8988T (cell line): ENCODE data around the gene LLGL2.
A peak's percentile ranks its signal among the peaks of the same experiment; 100 is the strongest.
"Not testable (repeated sequence)": the region's sequence is repeated elsewhere in the genome, so short reads cannot be mapped to it uniquely, and the experiment has no call there.

Experiments used
- DNase-seq: peaks from one replicate; pipeline ENCODE4 v3.0.0; 2011

Gene LLGL2

DNA sequence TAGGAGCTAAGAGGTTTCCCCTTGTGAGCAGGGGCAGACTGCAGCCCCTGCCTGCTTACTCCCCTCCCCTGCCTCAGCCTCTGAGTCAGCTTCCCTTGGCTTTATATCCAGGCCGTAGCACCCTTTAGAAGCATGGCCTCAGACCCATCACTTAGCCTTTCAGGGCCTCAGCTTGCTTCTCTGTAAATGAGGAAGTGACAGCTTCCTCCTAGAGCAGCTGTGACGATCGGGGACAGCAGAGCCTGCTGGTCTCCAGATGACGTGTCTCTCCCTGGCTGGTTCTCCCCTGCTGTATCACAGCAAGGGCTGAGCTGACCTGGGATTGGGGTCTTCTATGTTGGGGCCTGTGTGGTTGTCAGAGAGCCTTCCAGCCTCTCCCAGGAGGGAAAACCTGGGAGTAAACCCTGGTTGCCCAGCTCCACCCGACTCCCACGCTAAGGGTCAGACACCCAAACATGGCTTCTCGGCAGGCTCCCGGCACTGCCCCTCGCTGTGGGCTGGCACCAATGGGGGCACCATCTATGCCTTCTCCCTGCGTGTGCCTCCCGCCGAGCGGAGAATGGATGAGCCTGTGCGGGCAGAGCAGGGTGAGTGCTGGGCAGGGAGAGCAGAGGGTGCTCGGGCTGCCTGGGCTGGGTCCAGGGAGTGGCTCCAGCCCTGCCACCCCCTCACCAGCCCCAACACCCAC is 45.8 kb downstream of the LLGL2 start:
- DNase-seq, result no peak

DNA sequence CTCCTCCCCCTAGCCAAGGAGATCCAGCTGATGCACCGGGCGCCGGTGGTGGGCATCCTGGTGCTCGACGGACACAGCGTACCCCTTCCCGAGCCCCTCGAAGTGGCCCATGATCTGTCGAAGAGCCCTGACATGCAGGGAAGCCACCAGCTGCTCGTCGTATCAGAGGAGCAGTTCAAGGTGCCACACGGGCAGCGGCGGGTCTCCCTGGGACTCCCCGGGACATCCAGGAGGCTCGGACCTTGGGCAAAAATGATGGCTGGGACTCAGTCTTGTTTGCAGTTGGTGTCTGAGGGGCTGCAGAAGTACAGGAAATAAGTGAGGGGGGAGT is 46.4 kb downstream of the LLGL2 start:
- no peak for DNase-seq

DNA sequence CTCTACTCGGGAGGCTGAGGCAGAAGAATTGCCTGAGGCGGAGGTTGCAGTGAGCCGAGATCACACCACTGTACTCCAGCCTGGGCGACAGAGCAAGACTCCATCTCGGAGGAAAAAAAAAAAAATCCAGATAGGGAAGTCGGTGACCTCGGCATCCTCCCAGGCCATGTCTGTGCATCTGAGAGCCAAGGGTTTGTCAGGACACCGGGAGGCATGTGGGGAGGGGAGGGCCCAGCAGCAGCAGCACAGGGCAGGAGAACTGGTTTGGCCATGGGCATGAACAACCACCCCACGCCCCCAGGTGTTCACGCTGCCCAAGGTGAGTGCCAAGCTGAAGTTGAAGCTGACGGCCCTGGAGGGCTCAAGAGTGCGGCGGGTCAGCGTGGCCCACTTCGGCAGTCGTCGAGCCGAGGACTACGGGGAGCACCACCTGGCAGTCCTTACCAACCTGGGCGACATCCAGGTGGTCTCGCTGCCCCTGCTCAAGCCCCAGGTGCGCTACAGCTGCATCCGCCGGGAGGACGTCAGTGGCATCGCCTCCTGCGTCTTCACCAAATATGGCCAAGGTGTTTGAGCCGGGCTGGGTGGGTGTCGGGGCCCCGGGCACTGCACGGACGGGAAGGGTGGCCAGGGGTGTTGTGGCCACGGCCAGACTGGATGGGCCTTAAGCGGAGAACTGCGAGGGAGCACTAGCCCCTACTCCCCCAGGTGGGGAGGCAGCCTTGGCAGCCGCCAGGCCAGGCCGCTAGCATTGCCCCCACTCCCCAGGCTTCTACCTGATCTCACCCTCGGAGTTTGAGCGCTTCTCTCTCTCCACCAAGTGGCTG is 47.4 kb downstream of the LLGL2 start:
- DNase-seq, result no peak

DNA sequence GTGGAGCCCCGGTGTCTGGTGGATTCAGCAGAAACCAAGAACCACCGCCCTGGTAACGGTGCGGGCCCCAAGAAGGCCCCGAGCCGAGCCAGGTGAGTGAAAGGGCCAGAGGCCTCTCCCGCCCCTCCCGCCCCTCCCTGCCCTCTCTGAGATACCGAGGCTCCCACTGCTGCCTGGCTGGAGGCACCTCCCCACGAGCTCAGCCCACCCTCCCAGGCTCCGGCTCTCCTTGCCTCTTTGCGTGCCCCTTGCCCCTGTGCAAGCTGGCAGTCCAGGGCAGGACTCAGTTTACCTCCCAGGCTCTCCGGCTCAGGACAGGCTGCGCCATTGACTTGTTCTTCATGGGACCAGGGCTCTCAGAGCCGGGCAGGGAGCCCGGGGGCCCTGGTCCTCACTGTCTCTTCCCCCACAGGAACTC is 48.1 kb downstream of the LLGL2 start:
- DNase-seq, result no peak

DNA sequence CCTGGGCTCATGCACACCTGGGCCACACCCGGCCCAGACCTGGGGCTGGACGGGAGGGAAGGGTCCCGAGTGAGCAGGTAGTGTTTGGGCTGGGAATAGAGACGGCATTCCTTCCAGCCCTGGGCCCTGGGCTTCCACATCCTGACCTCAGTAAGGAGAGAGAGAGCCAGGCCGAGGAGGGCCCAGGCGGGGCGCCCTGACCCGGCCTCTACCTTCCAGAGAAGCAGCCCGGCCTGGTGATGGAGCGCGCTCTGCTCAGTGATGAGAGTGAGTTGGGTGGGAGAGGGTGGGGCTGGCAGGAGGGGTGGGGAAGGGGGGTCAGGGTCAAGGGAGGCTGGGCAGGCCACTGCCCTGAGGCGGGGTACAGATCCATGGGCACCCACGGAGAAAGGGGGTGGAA is 48.5 kb downstream of the LLGL2 start:
- no peak for DNase-seq

DNA sequence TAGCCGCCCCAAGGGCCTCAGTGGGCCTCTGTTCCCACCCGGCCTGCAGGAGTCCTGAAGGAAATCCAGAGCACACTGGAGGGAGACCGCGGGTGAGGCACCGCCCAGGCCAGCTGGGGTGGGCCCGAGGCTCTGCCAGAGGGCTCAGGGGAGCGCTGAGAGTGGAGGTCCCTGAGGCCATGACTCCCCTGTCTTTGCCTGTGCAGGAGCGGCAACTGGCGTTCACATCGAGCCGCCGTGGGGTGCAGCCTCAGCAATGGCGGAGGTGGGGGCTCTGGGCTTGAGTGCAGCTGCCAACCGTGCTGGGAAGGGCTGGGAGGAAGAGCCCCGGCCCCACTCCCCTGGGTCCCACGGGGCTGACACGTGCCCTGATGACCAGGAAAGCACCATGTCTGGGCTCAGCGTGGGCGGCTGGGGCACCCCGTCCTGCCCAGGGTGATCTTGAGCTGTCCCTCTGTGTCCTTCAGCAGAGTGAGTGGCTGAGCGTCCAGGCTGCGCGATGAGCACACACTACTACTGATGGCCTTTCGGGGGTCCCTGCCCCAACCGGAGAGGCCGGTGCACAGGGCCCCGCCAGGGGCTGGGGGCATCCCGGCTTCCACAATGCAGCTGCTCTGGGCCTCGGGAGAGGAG is 49.0 kb downstream of the LLGL2 start:
- no peak for DNase-seq

DNA sequence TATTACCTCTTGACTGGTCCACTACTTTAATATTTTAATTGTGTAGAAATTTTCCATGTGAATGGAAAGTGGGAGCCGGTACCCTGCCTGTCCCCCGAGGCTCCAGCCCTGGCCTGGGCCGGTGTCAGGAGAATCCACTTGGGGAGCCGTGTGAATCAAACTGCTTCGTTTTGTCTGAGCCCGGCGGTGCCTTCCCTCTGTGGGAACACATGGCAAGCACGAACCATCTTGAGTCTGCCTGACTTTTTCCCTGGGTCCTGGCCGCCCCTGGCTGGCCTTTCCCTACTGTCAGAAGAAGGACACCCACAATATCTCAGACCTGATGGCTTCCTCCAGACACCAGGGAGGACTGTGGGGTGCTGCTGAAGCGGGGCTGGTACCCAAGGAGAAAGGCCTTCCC is 49.7 kb downstream of the LLGL2 start:
- no peak for DNase-seq

DNA sequence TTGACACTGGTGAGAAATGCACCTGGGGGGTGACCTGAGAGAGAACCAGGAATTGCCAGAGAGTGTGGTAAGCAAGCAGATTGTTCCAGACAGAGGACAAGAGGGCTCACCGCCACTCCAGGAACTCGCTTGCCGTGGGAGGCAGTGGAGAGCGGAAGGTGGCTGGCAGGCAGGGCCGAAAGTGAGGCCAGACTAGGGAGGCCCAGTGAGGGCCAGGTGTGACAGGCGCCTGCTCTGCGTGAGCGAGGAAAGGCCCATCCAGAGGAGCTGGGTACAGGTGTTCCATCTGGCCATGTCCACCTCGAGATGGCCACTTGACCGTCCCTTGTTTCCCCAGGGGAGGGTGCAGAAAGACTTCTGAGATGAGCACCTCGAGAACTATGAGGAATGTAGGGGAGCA is 50.2 kb downstream of the LLGL2 start:
- no peak for DNase-seq

DNA sequence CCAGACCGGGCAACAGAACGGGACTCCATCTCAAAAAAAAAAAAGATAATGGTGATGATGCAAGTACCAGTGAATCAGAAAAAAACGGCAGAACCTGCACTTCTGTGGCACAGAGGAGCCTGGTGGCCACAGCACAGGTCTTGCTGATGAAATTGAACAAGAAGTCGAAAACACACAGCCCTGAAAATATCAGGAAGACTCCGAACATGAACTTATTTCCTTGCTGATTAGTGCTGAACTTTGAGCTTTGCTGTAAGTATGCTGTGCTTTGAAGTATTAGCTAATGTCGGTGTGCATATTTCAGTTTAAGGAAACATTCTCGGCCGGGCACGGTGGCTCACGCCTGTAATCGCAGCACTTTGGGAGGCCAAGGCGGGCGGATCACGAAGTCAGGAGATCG is 51.2 kb downstream of the LLGL2 start:
- DNase-seq, result no peak

DNA sequence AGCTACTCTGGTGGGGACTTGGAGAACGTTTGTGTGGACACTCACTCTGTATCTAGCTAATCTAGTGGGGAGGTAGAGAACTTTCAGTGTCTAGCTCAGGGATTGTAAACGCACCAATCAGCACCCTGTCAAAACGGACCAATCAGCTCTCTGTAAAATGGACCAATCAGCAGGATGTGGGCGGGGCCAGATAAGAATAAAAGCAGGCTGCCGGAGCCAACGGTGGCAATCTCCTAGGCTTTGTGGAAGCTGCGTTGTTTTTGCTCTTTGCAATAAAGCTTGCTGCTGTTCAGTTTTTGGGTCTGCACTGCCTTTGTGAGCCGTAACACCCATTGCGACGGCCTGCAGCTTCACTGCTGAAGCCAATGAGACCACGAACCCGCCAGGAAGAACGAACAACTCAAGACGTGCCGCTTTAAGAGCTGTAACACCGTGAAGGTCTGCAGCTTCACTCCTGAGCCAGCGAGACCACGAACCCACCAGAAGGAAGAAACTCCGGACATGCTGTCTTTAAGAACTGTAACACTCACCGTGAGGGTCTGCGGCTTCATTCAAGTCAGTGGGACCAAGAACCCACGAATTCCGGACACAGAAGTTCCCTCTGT is 55.7 kb downstream of the LLGL2 start:
- DNase-seq, result not testable (repeated sequence)

DNA sequence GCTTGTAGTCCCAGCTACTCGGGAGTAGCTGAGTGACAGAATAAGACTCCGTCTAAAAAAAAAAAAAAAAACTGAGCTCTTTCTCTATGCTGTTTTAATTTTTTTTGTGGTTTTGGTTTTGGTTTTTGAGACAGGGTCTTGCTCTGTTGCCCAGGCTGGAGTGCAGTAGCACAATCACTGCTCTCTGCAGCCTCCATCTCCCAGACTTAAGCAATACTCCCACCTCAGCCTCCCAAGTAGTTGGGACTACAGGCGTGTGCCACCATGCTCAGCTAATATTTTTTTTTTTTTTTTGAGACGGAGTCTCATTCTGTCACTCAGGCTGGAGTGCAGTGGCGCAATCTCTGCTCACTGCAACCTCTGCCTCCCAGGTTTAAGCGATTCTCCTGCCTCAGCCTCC is 57.7 kb downstream of the LLGL2 start:
- not testable (repeated sequence) for DNase-seq

DNA sequence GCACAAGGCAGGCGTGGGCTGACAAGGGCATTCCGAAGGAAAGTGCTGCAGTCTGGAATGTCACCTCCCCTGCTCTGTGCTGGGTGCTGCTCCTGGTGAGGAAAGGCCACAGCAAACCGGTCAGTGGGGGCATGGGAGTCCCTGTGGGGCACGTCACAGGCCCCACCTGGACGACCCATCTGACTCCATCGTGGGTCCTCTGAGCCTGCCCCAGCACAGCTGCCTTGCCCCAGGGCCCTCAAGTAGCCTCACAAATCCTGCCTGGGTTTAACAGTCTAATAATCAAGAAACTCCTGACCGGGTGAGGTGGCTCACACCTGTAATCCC is 59.3 kb downstream of the LLGL2 start:
- no peak for DNase-seq

DNA sequence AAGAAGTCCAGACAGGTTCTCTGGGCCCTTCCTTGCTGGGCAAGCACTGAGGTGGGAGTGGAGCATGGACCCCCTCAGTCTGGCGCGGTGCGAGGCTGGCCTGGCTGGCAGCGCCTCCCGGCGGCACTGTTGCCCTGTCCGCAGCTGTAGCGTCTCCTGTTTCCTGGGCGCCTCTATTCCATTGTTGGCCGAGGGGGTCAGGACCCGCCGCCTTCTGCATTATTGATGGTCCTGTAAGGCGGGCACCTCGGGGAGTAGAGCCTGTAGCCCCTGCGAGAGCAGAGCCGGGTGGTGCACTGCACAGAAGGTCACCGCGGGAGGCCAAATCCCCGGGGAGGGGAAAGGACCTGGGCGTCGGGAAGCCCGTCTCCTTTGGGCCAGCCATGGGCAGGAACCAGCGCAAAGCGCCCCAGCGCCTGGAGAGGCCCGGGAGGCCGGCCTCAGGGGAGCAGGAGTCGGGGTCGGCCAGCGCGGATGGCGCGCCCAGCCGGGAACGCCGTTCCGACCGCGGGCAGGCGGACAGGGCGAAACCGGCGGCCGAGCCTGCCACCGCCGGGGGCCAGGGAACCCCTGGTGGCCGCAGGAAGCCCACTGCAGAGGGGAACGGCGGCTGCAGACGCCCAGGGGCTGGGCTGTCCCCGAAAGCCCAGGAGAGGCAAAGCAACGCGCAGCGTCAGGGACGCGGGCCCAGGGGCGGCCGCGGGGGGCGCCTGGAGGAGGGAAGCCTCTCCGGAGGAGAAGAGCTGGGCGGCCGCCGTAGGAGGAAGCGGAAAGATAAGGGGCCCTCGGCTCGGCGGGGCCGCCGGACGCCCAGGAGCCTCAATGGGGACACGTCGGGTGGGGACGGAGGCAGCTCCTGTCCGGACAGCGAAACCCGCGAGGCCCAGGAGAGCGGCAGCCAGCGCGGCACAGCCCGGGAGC is 62.4 kb downstream of the LLGL2 start, which contains the start of gene MYO15B:
TSS of gene MYO15B (plus strand) at position 126 of the 921 bp plus-strand sequence. CDS start at position 384, 258 bp downstream.
- no peak for DNase-seq

DNA sequence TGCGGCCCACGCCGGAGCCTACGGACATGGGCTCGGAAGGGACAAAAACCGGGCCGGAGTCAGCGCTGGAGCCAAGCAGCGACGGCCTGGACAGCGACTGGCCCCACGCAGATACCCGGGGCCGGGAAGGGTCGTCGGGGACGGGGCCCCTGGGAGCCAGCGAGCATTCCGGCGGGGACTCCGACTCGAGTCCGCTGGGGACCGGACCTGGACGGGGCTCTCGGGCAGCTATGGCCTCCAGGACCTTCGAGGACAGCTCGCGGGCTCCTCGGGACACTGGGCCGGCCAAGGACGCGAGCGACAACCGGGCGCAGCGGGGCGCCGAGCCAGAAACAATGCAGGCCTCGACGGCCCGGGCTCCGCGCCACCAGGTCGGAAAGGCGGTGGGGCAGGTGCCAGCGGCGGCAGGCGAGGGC is 63.1 kb downstream of the LLGL2 start:
- no peak for DNase-seq

DNA sequence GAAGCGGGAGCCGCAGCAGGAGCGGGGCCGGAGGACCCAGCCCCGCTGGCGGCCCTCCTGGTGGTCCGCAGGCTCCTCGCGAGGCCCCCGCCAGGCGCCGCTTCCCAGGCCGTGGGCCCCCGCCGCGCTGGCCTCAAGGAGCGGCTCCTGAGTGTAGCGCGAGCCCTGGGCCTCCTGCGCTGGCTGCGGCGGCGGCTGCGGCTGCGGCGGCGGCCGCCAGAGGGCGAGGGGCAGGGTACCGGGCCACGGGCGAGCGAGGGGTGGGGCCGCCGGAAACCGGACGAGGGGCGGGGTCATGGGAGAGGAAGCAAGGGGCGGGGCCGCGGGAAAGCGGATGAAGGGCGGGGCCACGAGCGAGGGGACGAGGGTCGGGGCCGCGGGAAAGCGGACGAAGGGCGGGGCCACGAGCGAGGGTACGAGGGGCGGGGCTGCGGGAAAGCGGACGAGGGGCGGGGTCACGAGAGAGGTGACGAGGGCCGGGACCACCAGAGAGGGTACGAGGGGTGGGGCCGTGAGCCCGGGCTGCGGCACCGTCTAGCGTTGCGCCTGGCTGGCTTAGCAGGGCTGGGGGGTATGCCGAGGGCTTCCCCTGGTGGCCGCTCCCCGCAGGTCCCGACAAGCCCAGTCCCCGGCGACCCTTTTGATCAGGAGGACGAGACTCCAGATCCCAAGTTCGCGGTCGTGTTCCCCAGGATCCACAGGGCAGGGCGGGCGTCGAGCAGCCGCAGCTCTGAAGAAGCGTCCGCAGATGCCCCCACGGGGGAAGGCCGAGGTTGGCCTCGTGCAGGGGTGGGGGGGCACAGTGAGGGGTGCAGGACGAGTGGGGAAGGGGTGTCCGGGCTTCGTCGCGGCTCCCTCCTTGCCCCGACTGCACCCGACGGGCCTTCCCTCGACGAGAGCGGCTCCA is 63.8 kb downstream of the LLGL2 start:
- DNase-seq, result peak; percentile 97

DNA sequence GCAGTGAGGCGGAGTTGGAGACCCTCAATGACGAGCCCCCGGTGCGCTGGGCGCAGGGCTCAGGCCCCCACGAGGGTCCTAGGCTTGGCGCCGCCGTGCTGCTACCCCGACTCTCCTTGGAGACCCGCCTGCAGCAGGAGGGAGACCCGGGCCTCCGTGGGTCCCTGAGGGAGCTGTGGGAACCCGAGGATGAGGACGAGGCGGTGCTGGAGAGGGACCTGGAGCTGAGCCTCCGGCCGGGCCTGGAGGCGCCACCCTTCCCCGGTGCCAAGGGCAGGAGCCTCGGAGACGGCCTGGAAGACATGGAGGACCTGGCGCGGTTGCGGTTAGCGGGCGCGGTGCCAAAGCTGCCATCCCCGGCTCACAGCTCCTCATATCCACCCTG is 64.4 kb downstream of the LLGL2 start:
- DNase-seq, result no peak

DNA sequence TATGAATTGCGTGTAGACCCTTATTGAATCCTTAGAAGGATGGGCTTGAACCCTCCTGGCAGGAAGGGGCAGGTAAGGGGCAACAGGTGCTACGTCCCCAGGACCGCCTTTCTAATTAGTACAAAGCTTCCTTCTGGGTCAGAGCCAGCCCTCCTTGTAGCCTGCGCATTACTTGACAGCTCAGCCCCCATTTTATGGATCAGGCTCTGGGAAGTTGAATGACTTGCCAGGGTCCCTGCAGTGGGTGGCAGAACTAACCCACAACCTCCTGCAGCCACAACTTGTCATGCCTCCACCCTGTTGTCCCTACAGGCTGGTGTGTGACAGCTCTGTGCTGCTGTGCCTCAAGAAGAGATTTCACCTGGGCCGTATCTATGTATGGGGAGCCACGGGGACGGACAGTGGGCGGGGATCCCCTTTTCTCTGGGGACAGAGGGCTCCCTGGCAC is 64.8 kb downstream of the LLGL2 start:
- DNase-seq, result no peak

DNA sequence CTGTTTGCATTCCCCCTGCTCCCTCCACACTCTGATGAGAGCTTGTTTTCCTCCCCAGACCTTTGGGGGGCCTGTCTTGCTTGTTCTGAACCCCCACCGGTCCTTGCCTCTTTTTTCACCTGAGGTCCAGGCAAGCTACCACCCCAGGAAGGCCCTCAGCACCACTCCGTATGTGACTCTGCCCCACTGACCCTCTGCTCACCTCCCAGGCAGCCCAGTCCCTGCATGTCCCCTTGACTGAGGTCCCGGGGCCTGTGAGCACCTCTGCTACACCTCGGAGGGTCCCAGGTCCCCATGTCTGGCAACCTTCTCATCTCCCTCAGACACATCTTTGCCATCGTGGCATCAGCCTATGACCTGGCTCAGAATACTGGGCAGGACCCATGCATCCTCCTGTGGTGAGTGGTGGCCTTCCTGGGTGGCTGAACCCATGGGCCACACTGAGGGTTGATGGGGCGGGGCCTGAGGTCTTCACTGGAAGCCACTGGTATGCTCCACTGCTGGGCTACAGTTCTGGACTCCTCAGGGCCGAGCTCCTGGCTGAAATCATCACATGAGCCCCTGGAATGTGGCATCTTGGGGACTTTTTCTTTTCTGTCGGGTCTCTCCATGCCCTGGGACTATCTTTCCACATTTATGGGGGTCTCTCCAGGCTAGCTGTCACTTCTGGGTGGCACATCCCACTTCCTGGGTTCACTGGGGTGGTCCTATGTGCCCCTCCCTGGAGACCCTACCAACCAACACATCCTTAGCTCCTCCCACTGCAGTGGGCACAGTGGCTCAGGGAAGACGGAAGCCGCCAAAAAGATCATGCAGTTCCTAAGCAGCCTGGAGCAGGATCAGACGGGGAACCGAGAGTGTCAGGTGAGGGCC is 65.6 kb downstream of the LLGL2 start:
- no peak for DNase-seq

DNA sequence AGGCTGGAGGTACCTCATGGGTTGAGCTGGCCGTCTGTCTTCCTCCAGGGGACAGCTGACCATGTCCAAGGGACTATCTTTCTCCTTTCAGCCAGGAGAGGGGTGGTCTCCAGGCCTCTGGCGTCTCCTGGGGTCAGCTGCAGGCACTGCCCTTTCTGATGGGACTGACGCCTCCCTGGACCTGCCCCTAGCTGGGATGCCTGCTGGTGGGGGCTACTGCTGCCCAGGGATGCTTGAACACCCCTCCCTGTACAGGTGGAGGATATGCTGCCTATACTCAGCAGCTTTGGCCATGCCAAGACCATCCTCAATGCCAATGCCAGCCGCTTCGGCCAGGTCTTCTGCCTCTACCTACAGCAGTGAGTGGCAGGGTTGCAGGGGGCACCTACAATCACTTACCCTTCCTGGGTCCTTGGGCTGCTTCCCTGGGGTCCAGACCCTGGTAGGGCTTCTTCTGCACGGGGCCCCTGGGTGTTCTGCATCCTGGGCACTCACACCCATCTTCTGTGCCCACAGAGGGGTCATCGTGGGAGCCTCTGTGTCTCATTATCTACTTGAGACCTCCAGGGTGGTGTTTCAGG is 66.3 kb downstream of the LLGL2 start:
- DNase-seq, result no peak
